Measurements from ENCODE around the gene MTCP1. TPM values are rescaled to one million over a fixed set of nuclear protein-coding genes. Genes with fewer than 3 reads are reported as not detected.

MTCP1 gene
- total and polyA plus RNA-seq, 9 of the 15 experiments (the other 6 are each of a cell fraction or from before 2014, with no cell fraction given): 12.7 to 28.0 (median 22.9) TPM

GRCh38 chrX:155070663-155070974 lies 317 bp downstream of the MTCP1 start (continued):
- TF ChIP-seq REST (IDR thresholded peaks at IDR 0.05; ENCODE audit: borderline replicate concordance) (no peak), REST (CRISPR knock-in tag; IDR thresholded peaks at IDR 0.05; ENCODE audit: low read depth) (0 out of 2 replicates have a peak, but pooled peaks have one; percentile 14), E4F1 (CRISPR knock-in tag; IDR thresholded peaks at IDR 0.05; ENCODE audit: borderline replicate concordance) (no peak), THRB (CRISPR knock-in tag; conservative IDR thresholded peaks at IDR 0.05) (no peak), BRD9 (IDR thresholded peaks at IDR 0.05; ENCODE audit: low read depth, partially characterized antibody) (no peak), NFYB (IDR thresholded peaks at IDR 0.05; ENCODE audit: extremely low read depth, insufficient read length) (no peak), ESRRB (CRISPR knock-in tag; IDR thresholded peaks at IDR 0.05; ENCODE audit: borderline replicate concordance) (no peak), HES1 (IDR thresholded peaks at IDR 0.05; ENCODE audit: low read depth) (0 out of 2 replicates have a peak, but pooled peaks have one; percentile 31), ZNF217 (CRISPR knock-in tag; IDR thresholded peaks at IDR 0.05) (no peak), ZNF12 (CRISPR knock-in tag; IDR thresholded peaks at IDR 0.05) (no peak), GABPA (tag; conservative IDR thresholded peaks at IDR 0.05; ENCODE audit: low read depth) (peak; percentile 74), SRSF1 (IDR thresholded peaks at IDR 0.05; ENCODE audit: low read depth, low read length) (no peak), NR2C2 (CRISPR knock-in tag; IDR thresholded peaks at IDR 0.05) (no peak), NR2C2 (tag; IDR thresholded peaks at IDR 0.05) (0 out of 2 replicates have a peak, but pooled peaks have one; percentile 33), PTBP1 (IDR thresholded peaks at IDR 0.05; ENCODE audit: low read depth, low read length) (no peak), ZNF561 (CRISPR knock-in tag; conservative IDR thresholded peaks at IDR 0.05) (no peak), HEY1 (CRISPR knock-in tag; IDR thresholded peaks at IDR 0.05; ENCODE audit: borderline replicate concordance) (no peak), CBFA2T2 (conservative IDR thresholded peaks at IDR 0.05) (no peak)
